ENCODE measurements around the gene MBD3L2B.
A peak's percentile ranks its signal among the peaks of the same experiment; 100 is the strongest.

MBD3L2B gene

GRCh38 chr19:7018828-7019227 is 2.4 kb downstream of the MBD3L2B start:
- no peak for DNase-seq
- TF ChIP-seq GATA1 (IDR thresholded peaks at IDR 0.05; ENCODE audit: low read depth, low read length): no peak
- TF ChIP-seq POLR2A (IDR thresholded peaks at IDR 0.05; ENCODE audit: low read length): no peak

GRCh38 chr19:7013678-7014077 is 7.6 kb downstream of the MBD3L2B start:
- TF ChIP-seq POLR2A (IDR thresholded peaks at IDR 0.05; ENCODE audit: low read length) (no peak), GATA1 (IDR thresholded peaks at IDR 0.05; ENCODE audit: low read depth, low read length) (no peak)
- no peak for DNase-seq

GRCh38 chr19:7010722-7011593 is 10.3 kb downstream of the MBD3L2B start:
- no peak for DNase-seq
- TF ChIP-seq GATA1 (IDR thresholded peaks at IDR 0.05; ENCODE audit: low read depth, low read length): no peak
- no peak for TF ChIP-seq POLR2A (IDR thresholded peaks at IDR 0.05; ENCODE audit: low read length)

GRCh38 chr19:7007859-7008258 is 13.4 kb downstream of the MBD3L2B start:
- DNase-seq: no peak
- TF ChIP-seq POLR2A (IDR thresholded peaks at IDR 0.05; ENCODE audit: low read length) (no peak), GATA1 (IDR thresholded peaks at IDR 0.05; ENCODE audit: low read depth, low read length) (no peak)

GRCh38 chr19:7006135-7006704 is 15.0 kb downstream of the MBD3L2B start:
- no peak for DNase-seq
- TF ChIP-seq POLR2A (IDR thresholded peaks at IDR 0.05; ENCODE audit: low read length) (no peak), GATA1 (IDR thresholded peaks at IDR 0.05; ENCODE audit: low read depth, low read length) (no peak)

GRCh38 chr19:7004313-7004931 is 16.8 kb downstream of the MBD3L2B start:
- TF ChIP-seq POLR2A (IDR thresholded peaks at IDR 0.05; ENCODE audit: low read length) (no peak), GATA1 (IDR thresholded peaks at IDR 0.05; ENCODE audit: low read depth, low read length) (no peak)

GRCh38 chr19:7000816-7001215 is 20.4 kb downstream of the MBD3L2B start:
- DNase-seq: no peak
- TF ChIP-seq GATA1 (IDR thresholded peaks at IDR 0.05; ENCODE audit: low read depth, low read length): no peak
- TF ChIP-seq POLR2A (IDR thresholded peaks at IDR 0.05; ENCODE audit: low read length): no peak

More at GRCh38 chr19:7004313-7004931, 16.8 kb downstream of the MBD3L2B start:
- DNase-seq: peak; percentile 15 to 42

GRCh38 chr19:7000333-7000732 is 20.9 kb downstream of the MBD3L2B start:
- DNase-seq: no peak
- TF ChIP-seq POLR2A (IDR thresholded peaks at IDR 0.05; ENCODE audit: low read length) (no peak), GATA1 (IDR thresholded peaks at IDR 0.05; ENCODE audit: low read depth, low read length) (no peak)

- TF ChIP-seq POLR2A (IDR thresholded peaks at IDR 0.05; ENCODE audit: low read length) (no peak), GATA1 (IDR thresholded peaks at IDR 0.05; ENCODE audit: low read depth, low read length) (no peak)
These were observed 21.3 kb downstream of the MBD3L2B start for GRCh38 chr19:6999933-7000332.

GRCh38 chr19:6997679-6998445 is 23.4 kb downstream of the MBD3L2B start:
- TF ChIP-seq POLR2A (IDR thresholded peaks at IDR 0.05; ENCODE audit: low read length): no peak
- no peak for TF ChIP-seq GATA1 (IDR thresholded peaks at IDR 0.05; ENCODE audit: low read depth, low read length)
- DNase-seq: no peak

More at GRCh38 chr19:6999933-7000332, 21.3 kb downstream of the MBD3L2B start:
- no peak for DNase-seq

GRCh38 chr19:6996810-6997209 is 24.4 kb downstream of the MBD3L2B start:
- no peak for DNase-seq
- TF ChIP-seq POLR2A (IDR thresholded peaks at IDR 0.05; ENCODE audit: low read length): no peak

GRCh38 chr19:6995054-6995453 is 26.2 kb downstream of the MBD3L2B start:
- no peak for DNase-seq
- TF ChIP-seq POLR2A (IDR thresholded peaks at IDR 0.05; ENCODE audit: low read length) (no peak), GATA1 (IDR thresholded peaks at IDR 0.05; ENCODE audit: low read depth, low read length) (no peak)

GRCh38 chr19:6988257-6988656 is 33.0 kb downstream of the MBD3L2B start:
- TF ChIP-seq GATA1 (IDR thresholded peaks at IDR 0.05; ENCODE audit: low read depth, low read length) (no peak), POLR2A (IDR thresholded peaks at IDR 0.05; ENCODE audit: low read length) (no peak)

GRCh38 chr19:6987850-6988249 is 33.4 kb downstream of the MBD3L2B start:
- TF ChIP-seq GATA1 (IDR thresholded peaks at IDR 0.05; ENCODE audit: low read depth, low read length) (no peak), POLR2A (IDR thresholded peaks at IDR 0.05; ENCODE audit: low read length) (no peak)
- DNase-seq: no peak

More at GRCh38 chr19:6988257-6988656, 33.0 kb downstream of the MBD3L2B start:
- no peak for DNase-seq

All from erythroblast (primary cell).